MM.1S (cell line): ENCODE data around the gene HCAR2.
"Not testable (repeated sequence)": the region's sequence is repeated elsewhere in the genome, so short reads cannot be mapped to it uniquely, and the experiment has no call there.

Experiments used
- DNase-seq: peaks from one replicate; pipeline ENCODE4 v3.0.0-alpha.2; 2015
- H2AFZ ChIP-seq: fragments of 300-600 bp; sonication (generic); 2 replicates; pipeline ENCODE4 v1.6.0; 2016; ENCODE audit warnings: antibody characterized with exemption, low read length
- H3F3A ChIP-seq: fragments of 300-600 bp; sonication (generic); 2 replicates; pipeline ENCODE4 v1.6.1; 2016; ENCODE audit warnings: mild to moderate bottlenecking, antibody characterized with exemption, low read length, moderate library complexity, mixed read lengths; ENCODE audit not compliant: insufficient read depth
- H3K27ac ChIP-seq: fragments of 300-600 bp; sonication (generic); 2 replicates; pipeline ENCODE4 v1.5.1; 2016; ENCODE audit warnings: mild to moderate bottlenecking, low read length
- H3K27me3 ChIP-seq: fragments of 300-600 bp; sonication (generic); replicated peaks from 2 replicates; pipeline ENCODE4 v1.6.0; 2016; ENCODE audit warnings: low read length; ENCODE audit not compliant: insufficient read depth
- H3K36me3 ChIP-seq: fragments of 300-600 bp; sonication (generic); replicated peaks from 2 replicates; pipeline ENCODE4 v1.6.1; 2016; ENCODE audit warnings: mild to moderate bottlenecking, low read length, mixed read lengths; ENCODE audit not compliant: insufficient read depth
- H3K4me1 ChIP-seq: fragments of 300-600 bp; sonication (generic); 2 replicates; pipeline ENCODE4 v1.6.1; 2016; ENCODE audit warnings: low read length, mixed read lengths
- H3K4me2 ChIP-seq: fragments of 300-600 bp; sonication (generic); 2 replicates; pipeline ENCODE4 v1.6.0; 2016; ENCODE audit warnings: low read depth, low read length
- H3K4me3 ChIP-seq: fragments of 300-600 bp; sonication (generic); 2 replicates; pipeline ENCODE4 v1.5.1; 2016; ENCODE audit warnings: low read length, mixed read lengths
- H3K79me2 ChIP-seq: fragments of 300-600 bp; sonication (generic); 2 replicates; pipeline ENCODE4 v1.6.1; 2016; ENCODE audit warnings: mixed run types, low read length, mixed read lengths
- H3K9ac ChIP-seq: fragments of 300-600 bp; sonication (generic); 2 replicates; pipeline ENCODE4 v1.6.1; 2016; ENCODE audit warnings: low read length, mixed read lengths
- H3K9me2 ChIP-seq: fragments of 300-600 bp; sonication (generic); replicated peaks from 2 replicates; pipeline ENCODE4 v1.6.1; 2016; ENCODE audit warnings: mild to moderate bottlenecking, low read length, mixed read lengths; ENCODE audit not compliant: insufficient read depth
- H3K9me3 ChIP-seq: fragments of 300-600 bp; sonication (generic); replicated peaks from 2 replicates; pipeline ENCODE4 v1.6.1; 2016; ENCODE audit warnings: mild to moderate bottlenecking, low read length, mixed read lengths; ENCODE audit not compliant: insufficient read depth
- H4K20me1 ChIP-seq: fragments of 300-600 bp; sonication (generic); 2 replicates; pipeline ENCODE4 v1.6.1; 2016; ENCODE audit warnings: mild to moderate bottlenecking, low read length, moderate library complexity, mixed read lengths; ENCODE audit not compliant: insufficient read depth
- CTCF ChIP-seq: fragments of 300-600 bp; sonication (generic); IDR thresholded peaks from 2 replicates; pipeline ENCODE4 v1.5.1; 2016; ENCODE audit warnings: antibody characterized with exemption, low read length, mixed read lengths
- EZH2 ChIP-seq: fragments of 300-600 bp; sonication (generic); optimal IDR thresholded peaks from 2 replicates; pipeline ENCODE3; 2017; ENCODE audit warnings: low read depth, mild to moderate bottlenecking, antibody characterized with exemption, low read length, mixed read lengths
- EZH2phosphoT487 ChIP-seq: fragments of 300-600 bp; sonication (generic); IDR thresholded peaks from 2 replicates; pipeline ENCODE4 v1.6.1; 2018; ENCODE audit warnings: antibody characterized with exemption, low read length

The HCAR2 gene

GRCh38 chr12:122684297-122684813 lies 18.8 kb downstream of the HCAR2 start:
- no peak overlapping the region for H3K9ac ChIP-seq
- H3K79me2 ChIP-seq: no peaks in the 10 kb centered on the region
- no peaks in the 10 kb centered on the region for H4K20me1 ChIP-seq
- no peak overlapping the region for H3K27ac ChIP-seq
- no peak overlapping the region for H3K4me2 ChIP-seq
- H3K27me3 ChIP-seq: no peaks in the 10 kb centered on the region
- H3K9me2 ChIP-seq: no peaks in the 10 kb centered on the region
- H3K4me1 ChIP-seq: no peaks in the 10 kb centered on the region
- no peak for DNase-seq
- TF ChIP-seq EZH2 (no peak), CTCF (no peak), EZH2phosphoT487 (no peak)
- H3F3A ChIP-seq: no peaks in the 10 kb centered on the region
- no peak overlapping the region for H2AFZ ChIP-seq
- H3K36me3 ChIP-seq: no peaks in the 10 kb centered on the region
- H3K9me3 ChIP-seq: no peaks in the 10 kb centered on the region
- no peak overlapping the region for H3K4me3 ChIP-seq

- H3K9me2 ChIP-seq: no peaks in the 10 kb centered on the region
- no peak overlapping the region for H2AFZ ChIP-seq
- no peaks in the 10 kb centered on the region for H4K20me1 ChIP-seq
- DNase-seq: no peak
- no peak for TF ChIP-seq EZH2phosphoT487
- TF ChIP-seq CTCF: no peak
- no peak for TF ChIP-seq EZH2
- H3K36me3 ChIP-seq: no peaks in the 10 kb centered on the region
- H3K4me3 ChIP-seq: no peak overlapping the region
- no peaks in the 10 kb centered on the region for H3K79me2 ChIP-seq
- H3K27me3 ChIP-seq: no peaks in the 10 kb centered on the region
- H3K4me1 ChIP-seq: no peaks in the 10 kb centered on the region
- no peaks in the 10 kb centered on the region for H3K9me3 ChIP-seq
- H3K4me2 ChIP-seq: no peak overlapping the region
- no peaks in the 10 kb centered on the region for H3F3A ChIP-seq
- H3K9ac ChIP-seq: no peak overlapping the region
- no peak overlapping the region for H3K27ac ChIP-seq
Measured at GRCh38 chr12:122681814-122682213, 21.3 kb downstream of the HCAR2 start.

GRCh38 chr12:122680989-122681388 lies 22.2 kb downstream of the HCAR2 start:
- not testable (repeated sequence) for H3K4me2 ChIP-seq, H3K9me3 ChIP-seq

GRCh38 chr12:122676781-122677180 lies 26.4 kb downstream of the HCAR2 start:
- not testable (repeated sequence) for H3K4me2 ChIP-seq, H3K4me1 ChIP-seq, H3F3A ChIP-seq, H3K27ac ChIP-seq, H3K79me2 ChIP-seq, H3K4me3 ChIP-seq, H3K9me2 ChIP-seq, H4K20me1 ChIP-seq, H3K9ac ChIP-seq, H3K36me3 ChIP-seq, H2AFZ ChIP-seq, H3K9me3 ChIP-seq, H3K27me3 ChIP-seq, DNase-seq

More at GRCh38 chr12:122680989-122681388, 22.2 kb downstream of the HCAR2 start:
- H3K4me3 ChIP-seq, H3K4me1 ChIP-seq, H4K20me1 ChIP-seq, H3K9me2 ChIP-seq, DNase-seq, H3K79me2 ChIP-seq, H3K36me3 ChIP-seq, H3F3A ChIP-seq, H3K27ac ChIP-seq, H3K9ac ChIP-seq, H3K27me3 ChIP-seq, H2AFZ ChIP-seq: not testable (repeated sequence)

- not testable (repeated sequence) for H3K9ac ChIP-seq, H3K4me3 ChIP-seq, H2AFZ ChIP-seq, H3K27ac ChIP-seq, H3F3A ChIP-seq, H3K36me3 ChIP-seq, H3K9me2 ChIP-seq, H3K9me3 ChIP-seq, H4K20me1 ChIP-seq, H3K4me2 ChIP-seq, H3K27me3 ChIP-seq, H3K79me2 ChIP-seq, DNase-seq, H3K4me1 ChIP-seq
Measured at GRCh38 chr12:122676015-122676414, 27.1 kb downstream of the HCAR2 start.
